ENCODE measurements around the gene WSCD2.

WSCD2 gene

GRCh38 chr12:108128221-108129016, 669 bp upstream of the WSCD2 start:
- no peak for DNase-seq (ENCODE audit: low spot score)

GRCh38 chr12:108131035-108131434, 1.9 kb downstream of the WSCD2 start:
- no peak for DNase-seq (ENCODE audit: low spot score)

- no peak for DNase-seq (ENCODE audit: low spot score)
Observed at GRCh38 chr12:108131657-108132126, 2.6 kb downstream of the WSCD2 start.

- DNase-seq (ENCODE audit: low spot score), result no peak
Observed at GRCh38 chr12:108133482-108133881, 4.4 kb downstream of the WSCD2 start.

GRCh38 chr12:108134744-108135143, 5.7 kb downstream of the WSCD2 start:
- no peak for DNase-seq (ENCODE audit: low spot score)

GRCh38 chr12:108135627-108136026, 6.5 kb downstream of the WSCD2 start:
- no peak for DNase-seq (ENCODE audit: low spot score)

GRCh38 chr12:108136697-108137096, 7.6 kb downstream of the WSCD2 start:
- no peak for DNase-seq (ENCODE audit: low spot score)

- no peak for DNase-seq (ENCODE audit: low spot score)
Observed at GRCh38 chr12:108139454-108139853, 10.4 kb downstream of the WSCD2 start.

GRCh38 chr12:108140501-108140900, 11.4 kb downstream of the WSCD2 start:
- no peak for DNase-seq (ENCODE audit: low spot score)

GRCh38 chr12:108141600-108142130, 12.6 kb downstream of the WSCD2 start:
- DNase-seq (ENCODE audit: low spot score), result no peak

GRCh38 chr12:108143144-108143543, 14.1 kb downstream of the WSCD2 start:
- no peak for DNase-seq (ENCODE audit: low spot score)

- no peak for DNase-seq (ENCODE audit: low spot score)
Observed at GRCh38 chr12:108144080-108144479, 15.0 kb downstream of the WSCD2 start.

- DNase-seq (ENCODE audit: low spot score), result no peak
Observed at GRCh38 chr12:108145011-108145410, 15.9 kb downstream of the WSCD2 start.

- DNase-seq (ENCODE audit: low spot score), result no peak
Observed at GRCh38 chr12:108146035-108146893, 17.2 kb downstream of the WSCD2 start.

- DNase-seq (ENCODE audit: low spot score), result no peak
Observed at GRCh38 chr12:108147279-108147678, 18.2 kb downstream of the WSCD2 start.

GRCh38 chr12:108148521-108149074, 19.5 kb downstream of the WSCD2 start:
- no peak for DNase-seq (ENCODE audit: low spot score)

GRCh38 chr12:108150436-108150835, 21.3 kb downstream of the WSCD2 start:
- no peak for DNase-seq (ENCODE audit: low spot score)

- DNase-seq (ENCODE audit: low spot score), result no peak
Observed at GRCh38 chr12:108151533-108152169, 22.6 kb downstream of the WSCD2 start.

- DNase-seq (ENCODE audit: low spot score), result no peak
Observed at GRCh38 chr12:108152170-108152538, 23.1 kb downstream of the WSCD2 start.

- no peak for DNase-seq (ENCODE audit: low spot score)
Observed at GRCh38 chr12:108156717-108157116, 27.6 kb downstream of the WSCD2 start.

GRCh38 chr12:108157870-108158459, 28.9 kb downstream of the WSCD2 start:
- DNase-seq (ENCODE audit: low spot score), result no peak

GRCh38 chr12:108162207-108162606, 33.1 kb downstream of the WSCD2 start:
- DNase-seq (ENCODE audit: low spot score), result no peak
